HepG2 (cell line): ENCODE measurements around the gene MAGI1. TPM values are rescaled to one million over a fixed set of nuclear protein-coding genes. Genes with fewer than 3 reads are reported as not detected.

ENCODE experiments used
- ARID5B ChIP-seq: IDR thresholded peaks from 2 replicates; pipeline ENCODE4 v1.4.0; 2020; ENCODE audit warnings: mild to moderate bottlenecking, missing genetic modification reagents
- FOXA3 ChIP-seq: IDR thresholded peaks from 2 replicates; pipeline ENCODE4 v1.6.1; 2016; ENCODE audit warnings: missing genetic modification reagents, missing compliant biosample characterization
- KAT7 ChIP-seq: IDR thresholded peaks from 2 replicates; pipeline ENCODE4 v1.6.1; 2018; ENCODE audit warnings: borderline replicate concordance, missing compliant biosample characterization
- PATZ1 ChIP-seq: sonication (generic); formaldehyde crosslinking; IDR thresholded peaks from 2 replicates; pipeline ENCODE4 v1.4.0; 2020; ENCODE audit warnings: missing genetic modification reagents
- TMF1 ChIP-seq: sonication (generic); formaldehyde crosslinking; IDR thresholded peaks from 2 replicates; pipeline ENCODE4 v1.8.1; 2022; ENCODE audit warnings: low read depth, missing genetic modification reagents
- ZBTB25 ChIP-seq: IDR thresholded peaks from 2 replicates; pipeline ENCODE4 v1.6.1; 2018; ENCODE audit warnings: missing genetic modification reagents
- ZBTB34 ChIP-seq: sonication (generic); formaldehyde crosslinking; IDR thresholded peaks from 2 replicates; pipeline ENCODE4 v1.8.0; 2022; ENCODE audit warnings: mild to moderate bottlenecking, missing genetic modification reagents
- ZFAT ChIP-seq: sonication (generic); formaldehyde crosslinking; conservative IDR thresholded peaks from 2 replicates; pipeline ENCODE4 v1.8.1; 2023; ENCODE audit warnings: missing genetic modification reagents, inconsistent platforms
- ZMYM4 ChIP-seq: sonication (generic); formaldehyde crosslinking; IDR thresholded peaks from 2 replicates; pipeline ENCODE4 v1.8.1; 2023; ENCODE audit warnings: mild to moderate bottlenecking, missing genetic modification reagents
- ZNF18 ChIP-seq: sonication (generic); formaldehyde crosslinking; IDR thresholded peaks from 2 replicates; pipeline ENCODE4 v1.8.0; 2022; ENCODE audit warnings: mild to moderate bottlenecking, missing genetic modification reagents; ENCODE audit not compliant: insufficient replicate concordance
- ZNF362 ChIP-seq: sonication (generic); formaldehyde crosslinking; IDR thresholded peaks from 2 replicates; pipeline ENCODE4 v1.4.0; 2020; ENCODE audit warnings: missing genetic modification reagents, mild to moderate bottlenecking, borderline replicate concordance
- ZNF44 ChIP-seq: sonication (generic); formaldehyde crosslinking; IDR thresholded peaks from 2 replicates; pipeline ENCODE4 v1.5.1; 2020; ENCODE audit warnings: mild to moderate bottlenecking, missing genetic modification reagents
- ZNF574 ChIP-seq: sonication (generic); formaldehyde crosslinking; IDR thresholded peaks from 2 replicates; pipeline ENCODE4 v1.4.0; 2020; ENCODE audit warnings: missing genetic modification reagents
- ZNF644 ChIP-seq: IDR thresholded peaks from 2 replicates; pipeline ENCODE4 v1.6.1; 2016; ENCODE audit warnings: low read depth
- ZNF703 ChIP-seq: sonication (generic); formaldehyde crosslinking; IDR thresholded peaks from 2 replicates; pipeline ENCODE4 v1.5.1; 2020; ENCODE audit warnings: missing genetic modification reagents, mild to moderate bottlenecking, moderate library complexity, borderline replicate concordance
- polyA plus RNA-seq, 8 experiments: library from polyadenylated mRNA; depleted of rRNA in 3 of 8; stranded (reverse) in 7 of 8; unstranded in 1 of 8; fragments of >200 nt; fragmentation: Illumina TruSeq in 4 of 8; extraction: Trizol in 4 of 8; gene quantifications; 2 replicates each; pipeline versions ENCODE4 v1.2.1 to v1.2.3, GENCODE V29; 2011 to 2016; ENCODE audit warnings: low read depth in 4 of 8, missing spikeins in 1 of 8, mixed read lengths in 1 of 8; ENCODE audit not compliant: insufficient read depth in 1 of 8
- total RNA-seq, 5 experiments: library from RNA; depleted of rRNA; stranded (reverse); fragments of >200 nt; fragmentation: Illumina TruSeq; extraction: Trizol; gene quantifications; 2 replicates each; pipeline ENCODE4 v1.2.3, GENCODE V29; 2016; ENCODE audit warnings: low read depth in 1 of 5

The MAGI1 gene
- total and polyA plus RNA-seq, 2 of the 13 experiments (the other 11 are each of a cell fraction or from before 2014, with no cell fraction given) = 22.2 to 26.0 TPM

- TF ChIP-seq ZBTB25 (CRISPR knock-in tag) (no peak), TMF1 (CRISPR knock-in tag) (no peak), PATZ1 (CRISPR knock-in tag) (peak; percentile 19; the same call in 1 of the 2 replicates), ZNF574 (CRISPR knock-in tag) (no peak), ZNF18 (no peak), FOXA3 (CRISPR knock-in tag) (0 out of 2 replicates have a peak, but pooled peaks have one; percentile 32), ZNF44 (CRISPR knock-in tag) (no peak), ARID5B (CRISPR knock-in tag) (peak; percentile 34), ZBTB34 (CRISPR knock-in tag) (no peak), ZMYM4 (CRISPR knock-in tag) (peak; percentile 19; the same call in 1 of the 2 replicates), ZNF644 (CRISPR knock-in tag) (0 out of 2 replicates have a peak, but pooled peaks have one; percentile 29), ZNF362 (0 out of 2 replicates have a peak, but pooled peaks have one; percentile 61), KAT7 (CRISPR knock-in tag) (no peak), ZNF703 (no peak), ZFAT (CRISPR knock-in tag) (peak; percentile 81)
Measured at GRCh38 chr3:65999606-66000005, 39.1 kb downstream of the MAGI1 start (continued).
